SK-N-SH (cell line): ENCODE results near the gene RAVER1. TPM values are rescaled to one million over a fixed set of nuclear protein-coding genes. Genes with fewer than 3 reads are reported as not detected.

Source experiments
- CTCF ChIA-PET: fragments of 300-600, 350-600 bp; formaldehyde crosslinking; extraction: SDS; loops from one replicate; lab custom pipeline; 2021; lab: Yijun Ruan, JAX
- POLR2A ChIA-PET: fragments of 350-600 bp; sonication (Branson Sonifier 250); formaldehyde crosslinking; extraction: SDS; loops from one replicate; lab custom pipeline; 2020; ENCODE audit warnings: antibody characterized with exemption, inconsistent platforms; lab: Yijun Ruan, JAX
- DNase-seq: peaks from one replicate; pipeline ENCODE4 v3.0.0; 2012
- H2AFZ ChIP-seq: fragments of 200-600 bp; sonication (generic); 2 replicates; pipeline ENCODE4 v1.8.1; 2016; ENCODE audit warnings: antibody characterized with exemption, mild to moderate bottlenecking, low read depth
- H3F3A ChIP-seq: fragments of 200-600 bp; sonication (generic); replicated peaks from 2 replicates; pipeline ENCODE3; 2016; ENCODE audit warnings: antibody characterized with exemption, mild to moderate bottlenecking; ENCODE audit not compliant: insufficient read depth
- H3K27ac ChIP-seq, 2 experiments: fragments of 200-500 bp in 1 of 2; fragments of 200-600 bp in 1 of 2; sonication (Bioruptor generic) in 1 of 2; sonication (generic), shearing (Covaris generic) in 1 of 2; 2 replicates each; pipeline versions ENCODE4 v1.5.1 to v1.6.1; 2014 to 2016; ENCODE audit warnings: low read depth in 2 of 2, inconsistent platforms in 1 of 2, low read length in 1 of 2, mild to moderate bottlenecking in 1 of 2, mixed read lengths in 1 of 2
- H3K27me3 ChIP-seq: fragments of 200-600 bp; sonication (generic), shearing (Covaris generic); 2 replicates; pipeline ENCODE4 v1.6.1; 2016; ENCODE audit warnings: mixed run types; ENCODE audit not compliant: insufficient read depth
- H3K36me3 ChIP-seq, 2 experiments: fragments of 200-500 bp in 1 of 2; fragments of 200-600 bp in 1 of 2; sonication (Bioruptor generic) in 1 of 2; sonication (generic) in 1 of 2; replicated peaks in 1 of 2; 2 replicates each; pipeline versions ENCODE3 to v1.5.1; 2014 to 2016; ENCODE audit warnings: low read length in 1 of 2, mild to moderate bottlenecking in 1 of 2; ENCODE audit not compliant: insufficient read depth in 2 of 2, control insufficient read depth in 1 of 2
- H3K4me1 ChIP-seq, 2 experiments: fragments of 200-500 bp in 1 of 2; fragments of 200-600 bp in 1 of 2; sonication (Bioruptor generic) in 1 of 2; sonication (generic), shearing (Covaris generic) in 1 of 2; 2 replicates each; pipeline versions ENCODE4 v1.5.1 to v1.6.1; 2014 to 2016; ENCODE audit warnings: low read depth in 1 of 2, low read length in 1 of 2, mixed run types in 1 of 2; ENCODE audit not compliant: insufficient read depth in 2 of 2, control insufficient read depth in 1 of 2
- H3K4me2 ChIP-seq: fragments of 200-600 bp; sonication (generic), shearing (Covaris generic); 2 replicates; pipeline ENCODE4 v1.6.1; 2017; ENCODE audit warnings: mixed run types
- H3K4me3 ChIP-seq, 2 experiments: fragments of 200-500 bp in 1 of 2; fragments of 200-600 bp in 1 of 2; sonication (Bioruptor generic) in 1 of 2; sonication (generic), shearing (Covaris generic) in 1 of 2; 2 replicates each; pipeline versions ENCODE4 v1.5.1 to v1.8.1; 2014 to 2016; ENCODE audit warnings: low read depth in 2 of 2, inconsistent platforms in 1 of 2, low read length in 1 of 2, mild to moderate bottlenecking in 1 of 2, mixed read lengths in 1 of 2, moderate library complexity in 1 of 2
- H3K79me2 ChIP-seq: fragments of 200-600 bp; sonication (generic); 2 replicates; pipeline ENCODE4 v1.8.1; 2017; ENCODE audit warnings: mild to moderate bottlenecking; ENCODE audit not compliant: insufficient read depth
- H3K9ac ChIP-seq: fragments of 200-600 bp; sonication (generic); 2 replicates; pipeline ENCODE4 v1.6.1; 2017; ENCODE audit warnings: mixed run types
- H3K9me2 ChIP-seq: fragments of 200-600 bp; sonication (generic); 2 replicates; pipeline ENCODE4 v1.6.1; 2017; ENCODE audit warnings: mixed run types
- H3K9me3 ChIP-seq: fragments of 200-600 bp; sonication (generic); 2 replicates; pipeline ENCODE4 v1.6.1; 2017; ENCODE audit warnings: mixed run types, mild to moderate bottlenecking, moderate library complexity
- H4K20me1 ChIP-seq: fragments of 200-600 bp; sonication (generic); 2 replicates; pipeline ENCODE4 v1.6.1; 2017; ENCODE audit warnings: mild to moderate bottlenecking, mixed run types; ENCODE audit not compliant: insufficient read depth
- CHD2 ChIP-seq: fragments of 150-350 bp; IDR thresholded peaks from 2 replicates; pipeline ENCODE4 v1.6.1; 2018; ENCODE audit warnings: low read length; ENCODE audit not compliant: partially characterized antibody
- ELF1 ChIP-seq: IDR thresholded peaks from 2 replicates; pipeline ENCODE4 v1.4.0; 2012
- EP300 ChIP-seq, 2 experiments: IDR thresholded peaks; 2 replicates each; pipeline versions ENCODE4 v1.4.0 to v1.6.1; 2012; ENCODE audit warnings: borderline replicate concordance in 1 of 2, low read depth in 1 of 2, low read length in 1 of 2
- EZH2phosphoT487 ChIP-seq: fragments of 200-600 bp; sonication (generic); IDR thresholded peaks from 2 replicates; pipeline ENCODE4 v1.6.1; 2017; ENCODE audit warnings: low read depth, mixed run types, mild to moderate bottlenecking, antibody characterized with exemption, moderate library complexity, borderline replicate concordance
- FOSL2 ChIP-seq: IDR thresholded peaks from 2 replicates; pipeline ENCODE4 v1.4.0; 2012; ENCODE audit warnings: low read depth, mild to moderate bottlenecking, moderate library complexity, borderline replicate concordance
- FOXJ3 ChIP-seq: sonication (generic); formaldehyde crosslinking; IDR thresholded peaks from 2 replicates; pipeline ENCODE4 v1.5.1; 2020; ENCODE audit warnings: mild to moderate bottlenecking, missing genetic modification reagents
- FOXM1 ChIP-seq: IDR thresholded peaks from 2 replicates; pipeline ENCODE4 v1.4.0; 2012; ENCODE audit warnings: low read depth, mild to moderate bottlenecking
- GABPA ChIP-seq: IDR thresholded peaks from 2 replicates; pipeline ENCODE4 v1.4.0; 2012; ENCODE audit warnings: low read depth, mild to moderate bottlenecking
- GATA2 ChIP-seq: sonication (generic); formaldehyde crosslinking; IDR thresholded peaks from 2 replicates; pipeline ENCODE4 v1.5.0; 2020; ENCODE audit warnings: mild to moderate bottlenecking, missing genetic modification reagents
- JUND ChIP-seq: IDR thresholded peaks from 2 replicates; pipeline ENCODE4 v1.4.0; 2012
- MEF2A ChIP-seq: IDR thresholded peaks from 2 replicates; pipeline ENCODE4 v1.4.0; 2012; ENCODE audit warnings: low read depth, borderline replicate concordance
- MXI1 ChIP-seq: IDR thresholded peaks from 2 replicates; pipeline ENCODE4 v1.6.1; 2012; ENCODE audit warnings: mild to moderate bottlenecking, low read depth, low read length, improper control_type of control experiment
- NFIC ChIP-seq: IDR thresholded peaks from 2 replicates; pipeline ENCODE4 v1.4.0; 2012; ENCODE audit warnings: borderline replicate concordance
- NRF1 ChIP-seq: IDR thresholded peaks from 2 replicates; pipeline ENCODE4 v1.6.1; 2012; ENCODE audit warnings: low read depth, mild to moderate bottlenecking, low read length
- POLR2AphosphoS5 ChIP-seq: IDR thresholded peaks from 2 replicates; pipeline ENCODE4 v1.6.1; 2012; ENCODE audit warnings: low read depth, low read length
- RAD21 ChIP-seq: IDR thresholded peaks from 2 replicates; pipeline ENCODE4 v1.6.1; 2012; ENCODE audit warnings: mild to moderate bottlenecking, low read length
- RCOR1 ChIP-seq: fragments of 150-350 bp; IDR thresholded peaks from 2 replicates; pipeline ENCODE4 v1.6.1; 2017; ENCODE audit warnings: antibody characterized with exemption, low read length
- RFX5 ChIP-seq: IDR thresholded peaks from 2 replicates; pipeline ENCODE4 v1.6.1; 2012; ENCODE audit warnings: mild to moderate bottlenecking, improper control_type of control experiment, low read length
- RXRA ChIP-seq: IDR thresholded peaks from 2 replicates; pipeline ENCODE4 v1.4.0; 2012; ENCODE audit warnings: low read depth, mild to moderate bottlenecking, borderline replicate concordance
- SIN3A ChIP-seq: IDR thresholded peaks from 2 replicates; pipeline ENCODE4 v1.6.1; 2012; ENCODE audit warnings: low read depth, mild to moderate bottlenecking, low read length, moderate library complexity, borderline replicate concordance
- SMC3 ChIP-seq: IDR thresholded peaks from 2 replicates; pipeline ENCODE4 v1.6.1; 2012; ENCODE audit warnings: low read depth, low read length, improper control_type of control experiment
- TAF1 ChIP-seq: IDR thresholded peaks from 2 replicates; pipeline ENCODE4 v1.6.1; 2012; ENCODE audit warnings: low read depth, mild to moderate bottlenecking, low read length, moderate library complexity, borderline replicate concordance
- TCF12 ChIP-seq: IDR thresholded peaks from 2 replicates; pipeline ENCODE4 v1.4.0; 2012
- TEAD4 ChIP-seq: IDR thresholded peaks from 2 replicates; pipeline ENCODE4 v1.4.0; 2012; ENCODE audit warnings: mild to moderate bottlenecking, borderline replicate concordance; ENCODE audit not compliant: insufficient read depth
- YY1 ChIP-seq: IDR thresholded peaks from 2 replicates; pipeline ENCODE4 v1.4.0; 2012; ENCODE audit warnings: low read depth, mild to moderate bottlenecking
- WGBS: methylation state at CpG from one replicate; pipeline ENCODE4 v1.1.6; 2017; ENCODE audit warnings: low lambda C conversion rate; 5-methylcytosine and 5-hydroxymethylcytosine counted together
- polyA plus RNA-seq, 3 experiments: library from polyadenylated mRNA; depleted of rRNA; stranded (reverse); fragments of >200 nt; gene quantifications; 2 replicates each; pipeline ENCODE4 v1.2.3, GENCODE V29; 2012
- TF ChIP-seq, protein P1 (sequence below): IDR thresholded peaks from 2 replicates; pipeline ENCODE4 v1.4.0; 2012; ENCODE audit warnings: low read depth
- TF ChIP-seq, protein P2 (sequence below): fragments of 150-350 bp; IDR thresholded peaks from 2 replicates; pipeline ENCODE4 v1.6.1; 2016; ENCODE audit warnings: mild to moderate bottlenecking, low read depth, low read length
- TF ChIP-seq, protein P3 (sequence below): IDR thresholded peaks from 2 replicates; pipeline ENCODE4; 2012

Gene RAVER1, protein sequence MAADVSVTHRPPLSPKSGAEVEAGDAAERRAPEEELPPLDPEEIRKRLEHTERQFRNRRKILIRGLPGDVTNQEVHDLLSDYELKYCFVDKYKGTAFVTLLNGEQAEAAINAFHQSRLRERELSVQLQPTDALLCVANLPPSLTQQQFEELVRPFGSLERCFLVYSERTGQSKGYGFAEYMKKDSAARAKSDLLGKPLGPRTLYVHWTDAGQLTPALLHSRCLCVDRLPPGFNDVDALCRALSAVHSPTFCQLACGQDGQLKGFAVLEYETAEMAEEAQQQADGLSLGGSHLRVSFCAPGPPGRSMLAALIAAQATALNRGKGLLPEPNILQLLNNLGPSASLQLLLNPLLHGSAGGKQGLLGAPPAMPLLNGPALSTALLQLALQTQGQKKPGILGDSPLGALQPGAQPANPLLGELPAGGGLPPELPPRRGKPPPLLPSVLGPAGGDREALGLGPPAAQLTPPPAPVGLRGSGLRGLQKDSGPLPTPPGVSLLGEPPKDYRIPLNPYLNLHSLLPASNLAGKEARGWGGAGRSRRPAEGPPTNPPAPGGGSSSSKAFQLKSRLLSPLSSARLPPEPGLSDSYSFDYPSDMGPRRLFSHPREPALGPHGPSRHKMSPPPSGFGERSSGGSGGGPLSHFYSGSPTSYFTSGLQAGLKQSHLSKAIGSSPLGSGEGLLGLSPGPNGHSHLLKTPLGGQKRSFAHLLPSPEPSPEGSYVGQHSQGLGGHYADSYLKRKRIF
- 3.0 and 8.2 TPM in 2 replicates for polyA plus RNA-seq (2012; rRNA removed)
- 3.8 and 7.2 TPM in 2 replicates for polyA plus RNA-seq (2012; cell fraction: cytosol; rRNA removed)
- 16.3 and 20.6 TPM in 2 replicates for polyA plus RNA-seq (2012; cell fraction: nucleus; rRNA removed)

DNA sequence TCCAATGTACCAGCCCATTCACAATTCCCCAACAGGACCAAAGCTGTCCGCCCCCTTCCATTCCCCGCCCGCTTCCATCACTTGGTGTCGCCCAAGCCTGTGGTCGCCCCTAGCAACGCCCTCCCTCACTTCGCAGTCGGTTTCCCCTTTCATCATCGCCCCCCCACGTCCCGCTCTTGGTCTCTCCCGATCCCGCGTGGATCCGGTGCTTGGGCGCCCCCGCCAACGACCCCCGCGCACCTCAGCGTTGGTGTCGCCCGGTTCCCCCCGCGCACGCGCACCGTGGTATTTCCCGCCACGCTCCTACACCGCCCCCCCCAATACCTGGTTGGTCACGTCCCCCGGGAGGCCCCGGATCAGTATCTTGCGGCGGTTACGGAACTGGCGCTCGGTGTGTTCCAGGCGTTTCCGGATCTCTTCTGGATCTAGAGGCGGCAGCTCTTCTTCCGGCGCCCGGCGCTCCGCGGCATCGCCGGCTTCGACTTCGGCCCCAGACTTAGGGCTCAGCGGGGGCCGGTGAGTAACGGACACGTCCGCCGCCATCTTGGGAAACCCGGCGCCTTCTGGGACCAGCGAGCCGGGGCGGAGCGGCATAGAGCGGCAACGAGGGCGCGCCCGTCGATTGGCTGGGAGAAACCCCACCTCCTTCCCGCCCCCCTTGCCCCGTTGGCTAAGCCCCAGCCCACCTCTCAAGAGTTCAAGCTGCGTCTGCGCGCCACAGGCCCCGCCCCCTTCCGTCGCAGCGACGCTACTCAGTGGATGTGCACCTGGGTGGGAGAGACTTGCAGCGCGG, at the start of gene RAVER1:
Gene RAVER1 (minus strand): TSS at position 565 of the 793 bp plus-strand sequence. CDS start 22 bp downstream, at position 543.
- Histone ChIP-seq H2AFZ (peak within 1 kb of the TSS; percentile 91), H3K9ac (peak within 1 kb of the TSS; percentile 97), H3K27me3 (no peaks in the 10 kb centered on the region), H3K36me3 (peaks cover 16 to 19% of the 10 kb centered on the region in 2 experiments), H3K9me2 (no peaks in the 10 kb centered on the region), H3K4me2 (peak within 1 kb of the TSS; percentile 97), H3F3A (no peaks in the 10 kb centered on the region), H4K20me1 (peaks cover 27% of the 10 kb centered on the region), H3K79me2 (peaks cover 52% of the 10 kb centered on the region), H3K27ac (peak within 1 kb of the TSS; percentile 93 to 97), H3K4me1 (peaks cover 0 to 22% of the 10 kb centered on the region in 2 experiments; a peak in 1 of 4 replicates), H3K9me3 (no peaks in the 10 kb centered on the region), H3K4me3 (peak within 1 kb of the TSS; percentile 81 to 95)
- peak; percentile 99 for DNase-seq
- CTCF ChIA-PET = interaction anchor here (0.7 to 3.3 kb wide), 6 partner anchors 10 to 63 kb away, joined by 3 to 18 read pairs (median 3); partner anchors contain the start of genes FDX2 and ICAM1
- WGBS = 1% methylated on average over 42 of the region's 82 CpGs
- POLR2A ChIA-PET = interaction anchor here (0.8 to 1.9 kb wide), 6 partner anchors 10 to 70 kb away, joined by 3 to 15 read pairs (median 4); partner anchors contain the start of genes CDC37 and TYK2
- TF ChIP-seq EZH2phosphoT487 = no peak
- TF ChIP-seq NRF1 = peak; percentile 89
- TF ChIP-seq GABPA = peak; percentile 42; the same call in 1 of the 2 replicates
- TF ChIP-seq CHD2 = no peak
- no peak for TF ChIP-seq TCF12
- no peak; the same call in 1 of the 2 replicates for TF ChIP-seq MEF2A
- peak; percentile 92 for TF ChIP-seq POLR2AphosphoS5
- TF ChIP-seq ELF1 = peak; percentile 57
- no peak; the same call in 1 of the 2 replicates for TF ChIP-seq JUND
- no peak for TF ChIP-seq RCOR1
- no peak for TF ChIP-seq RFX5
- no peak for TF ChIP-seq FOXJ3
- no peak for TF ChIP-seq FOXM1
- TF ChIP-seq SIN3A = no peak
- TF ChIP-seq, protein P1, sequence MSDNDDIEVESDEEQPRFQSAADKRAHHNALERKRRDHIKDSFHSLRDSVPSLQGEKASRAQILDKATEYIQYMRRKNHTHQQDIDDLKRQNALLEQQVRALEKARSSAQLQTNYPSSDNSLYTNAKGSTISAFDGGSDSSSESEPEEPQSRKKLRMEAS = peak; percentile 71
- peak; percentile 92 for TF ChIP-seq TAF1
- no peak for TF ChIP-seq RAD21
- TF ChIP-seq EP300 (IDR thresholded peaks at IDR 0.05; ENCODE audit: borderline replicate concordance in 1 of 2, low read depth in 1 of 2, low read length in 1 of 2) = no peak
- TF ChIP-seq, protein P2, sequence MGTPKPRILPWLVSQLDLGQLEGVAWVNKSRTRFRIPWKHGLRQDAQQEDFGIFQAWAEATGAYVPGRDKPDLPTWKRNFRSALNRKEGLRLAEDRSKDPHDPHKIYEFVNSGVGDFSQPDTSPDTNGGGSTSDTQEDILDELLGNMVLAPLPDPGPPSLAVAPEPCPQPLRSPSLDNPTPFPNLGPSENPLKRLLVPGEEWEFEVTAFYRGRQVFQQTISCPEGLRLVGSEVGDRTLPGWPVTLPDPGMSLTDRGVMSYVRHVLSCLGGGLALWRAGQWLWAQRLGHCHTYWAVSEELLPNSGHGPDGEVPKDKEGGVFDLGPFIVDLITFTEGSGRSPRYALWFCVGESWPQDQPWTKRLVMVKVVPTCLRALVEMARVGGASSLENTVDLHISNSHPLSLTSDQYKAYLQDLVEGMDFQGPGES = no peak
- peak; percentile 96 for TF ChIP-seq YY1
- TF ChIP-seq GATA2 (CRISPR knock-in tag) = 0 out of 2 replicates have a peak, but pooled peaks have one; percentile 27
- TF ChIP-seq MXI1 = peak; percentile 52
- TF ChIP-seq SMC3 = no peak
- no peak for TF ChIP-seq FOSL2
- TF ChIP-seq, protein P3, sequence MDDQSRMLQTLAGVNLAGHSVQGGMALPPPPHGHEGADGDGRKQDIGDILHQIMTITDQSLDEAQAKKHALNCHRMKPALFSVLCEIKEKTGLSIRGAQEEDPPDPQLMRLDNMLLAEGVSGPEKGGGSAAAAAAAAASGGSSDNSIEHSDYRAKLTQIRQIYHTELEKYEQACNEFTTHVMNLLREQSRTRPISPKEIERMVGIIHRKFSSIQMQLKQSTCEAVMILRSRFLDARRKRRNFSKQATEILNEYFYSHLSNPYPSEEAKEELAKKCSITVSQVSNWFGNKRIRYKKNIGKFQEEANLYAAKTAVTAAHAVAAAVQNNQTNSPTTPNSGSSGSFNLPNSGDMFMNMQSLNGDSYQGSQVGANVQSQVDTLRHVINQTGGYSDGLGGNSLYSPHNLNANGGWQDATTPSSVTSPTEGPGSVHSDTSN = no peak
- TF ChIP-seq NFIC = no peak
- TF ChIP-seq RXRA = no peak
- TF ChIP-seq TEAD4 = no peak
